GM20000 (cell line): ENCODE data around the gene CCDC146.
"Not testable (repeated sequence)": the region's sequence is repeated elsewhere in the genome, so short reads cannot be mapped to it uniquely, and the experiment has no call there.

Source experiments
- DNase-seq: peaks from one replicate; pipeline ENCODE4 v3.0.0; 2012; ENCODE audit warnings: low spot score

The CCDC146 gene, protein sequence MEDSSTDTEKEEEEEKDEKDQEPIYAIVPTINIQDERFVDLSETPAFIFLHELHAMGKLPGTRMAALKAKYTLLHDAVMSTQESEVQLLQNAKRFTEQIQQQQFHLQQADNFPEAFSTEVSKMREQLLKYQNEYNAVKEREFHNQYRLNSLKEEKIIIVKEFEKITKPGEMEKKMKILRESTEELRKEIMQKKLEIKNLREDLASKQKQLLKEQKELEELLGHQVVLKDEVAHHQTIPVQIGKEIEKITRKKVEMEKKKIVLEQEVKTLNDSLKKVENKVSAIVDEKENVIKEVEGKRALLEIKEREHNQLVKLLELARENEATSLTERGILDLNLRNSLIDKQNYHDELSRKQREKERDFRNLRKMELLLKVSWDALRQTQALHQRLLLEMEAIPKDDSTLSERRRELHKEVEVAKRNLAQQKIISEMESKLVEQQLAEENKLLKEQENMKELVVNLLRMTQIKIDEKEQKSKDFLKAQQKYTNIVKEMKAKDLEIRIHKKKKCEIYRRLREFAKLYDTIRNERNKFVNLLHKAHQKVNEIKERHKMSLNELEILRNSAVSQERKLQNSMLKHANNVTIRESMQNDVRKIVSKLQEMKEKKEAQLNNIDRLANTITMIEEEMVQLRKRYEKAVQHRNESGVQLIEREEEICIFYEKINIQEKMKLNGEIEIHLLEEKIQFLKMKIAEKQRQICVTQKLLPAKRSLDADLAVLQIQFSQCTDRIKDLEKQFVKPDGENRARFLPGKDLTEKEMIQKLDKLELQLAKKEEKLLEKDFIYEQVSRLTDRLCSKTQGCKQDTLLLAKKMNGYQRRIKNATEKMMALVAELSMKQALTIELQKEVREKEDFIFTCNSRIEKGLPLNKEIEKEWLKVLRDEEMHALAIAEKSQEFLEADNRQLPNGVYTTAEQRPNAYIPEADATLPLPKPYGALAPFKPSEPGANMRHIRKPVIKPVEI

DNA sequence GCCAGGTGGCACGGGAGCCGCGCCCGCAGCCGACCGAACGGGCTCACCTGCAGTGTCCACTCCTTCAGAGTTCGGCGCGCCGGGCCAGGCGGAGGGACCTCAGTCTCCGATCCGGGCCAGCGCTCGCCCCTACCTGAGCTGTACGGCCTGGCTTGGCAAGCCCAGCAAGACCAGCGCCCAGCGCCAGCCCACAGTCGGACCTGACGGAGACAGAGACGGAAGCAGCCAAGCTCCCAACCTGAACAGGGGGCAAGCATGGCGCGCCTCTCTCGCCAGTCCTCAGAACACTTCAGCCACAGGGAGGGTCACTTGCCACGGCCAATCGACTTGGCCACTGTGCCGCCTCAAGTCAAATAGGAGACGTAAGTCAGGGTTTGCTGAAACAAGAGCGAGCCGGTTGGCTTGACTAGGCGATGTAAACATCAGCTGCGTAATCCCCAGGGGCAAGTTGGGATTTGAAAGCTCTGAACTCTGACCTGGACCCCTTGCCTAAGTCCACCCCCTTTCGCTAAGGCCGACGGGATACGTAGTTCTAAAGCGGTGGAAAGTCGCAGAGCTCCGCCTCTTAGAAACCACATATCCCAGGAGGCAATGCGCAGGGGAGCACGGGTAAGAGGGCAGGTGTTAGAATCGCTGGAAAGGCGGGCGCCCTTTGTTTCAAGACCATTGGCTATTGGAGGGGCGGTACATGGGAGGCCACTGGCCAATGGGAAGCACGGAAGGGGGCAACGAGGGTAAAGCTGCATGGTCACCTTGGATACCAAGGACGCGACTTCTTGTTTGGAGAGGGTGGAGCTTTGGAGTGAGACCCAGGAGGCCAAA, at the start of gene CCDC146:
TSS of gene CCDC146 (plus strand) at position 756 of the 822 bp plus-strand sequence. CDS start 45,054 bp downstream, outside the sequence.
- peak; percentile 89 for DNase-seq

DNA sequence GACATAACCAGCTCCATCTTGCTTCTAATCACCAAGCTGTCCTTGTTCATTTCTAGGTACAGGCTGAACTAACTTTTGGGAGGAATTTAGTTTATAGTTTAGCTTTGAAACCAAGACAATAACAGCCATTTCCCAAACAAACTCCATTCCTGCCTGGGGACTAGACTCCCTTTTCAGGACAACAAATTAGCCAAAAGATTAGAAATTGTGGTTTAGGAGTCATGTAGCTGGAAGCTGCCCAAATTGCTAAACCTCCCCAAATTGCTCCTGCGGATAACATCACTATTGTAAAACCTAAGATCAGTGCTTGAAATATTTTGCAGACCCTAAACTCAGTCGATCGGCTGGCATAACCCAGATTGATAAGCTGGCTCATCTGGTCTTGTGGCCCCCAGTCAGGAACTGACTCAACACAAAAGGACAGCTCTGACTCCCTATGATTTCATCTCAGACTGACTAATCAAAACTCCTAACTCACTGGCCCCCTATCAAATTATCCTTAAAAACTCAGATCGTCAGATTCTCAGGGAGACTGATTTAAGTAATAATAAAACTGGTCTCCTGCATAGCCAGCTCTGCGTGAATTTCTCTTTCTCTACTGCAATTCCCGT, 47.5 kb upstream of the CCDC146 start:
- DNase-seq: not testable (repeated sequence)

DNA sequence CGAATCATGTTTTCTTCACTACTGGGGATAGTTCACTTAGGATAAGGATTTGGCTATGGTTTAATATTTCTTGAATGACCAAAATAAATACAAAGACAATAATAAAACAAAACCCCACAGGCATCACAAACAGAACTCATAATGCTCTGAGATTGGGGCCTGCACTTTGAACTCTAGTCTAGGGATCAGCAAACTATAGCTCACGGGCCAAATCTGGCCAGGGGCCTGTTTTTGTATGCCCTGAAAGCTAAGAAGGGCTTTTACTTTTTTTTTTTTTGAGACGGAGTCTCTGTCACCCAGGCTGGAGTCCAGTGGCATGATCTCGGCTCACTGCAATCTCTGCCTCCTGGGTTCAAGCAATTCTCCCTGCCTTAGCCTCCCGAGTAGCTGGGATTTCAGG, 45.4 kb upstream of the CCDC146 start:
- DNase-seq: not testable (repeated sequence)

DNA sequence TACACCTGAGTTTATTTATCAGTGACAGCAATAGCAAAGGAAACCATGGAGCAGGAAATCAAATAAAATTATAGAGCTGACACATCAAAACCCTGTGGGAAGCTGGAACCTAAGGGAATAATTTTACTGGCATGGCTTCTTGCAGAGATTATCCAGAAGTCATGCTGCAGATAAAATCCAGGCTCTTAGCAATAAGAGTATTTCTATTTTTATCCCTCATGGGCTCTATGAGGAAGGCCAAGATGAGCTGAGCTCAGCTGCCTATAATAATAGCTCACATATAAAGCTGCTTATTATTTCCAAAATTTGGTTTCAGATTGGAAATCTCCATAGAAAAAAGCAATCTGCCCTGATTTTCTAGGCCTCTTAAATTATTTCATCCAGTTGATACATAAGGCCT, 43.3 kb upstream of the CCDC146 start:
- DNase-seq: not testable (repeated sequence)

DNA sequence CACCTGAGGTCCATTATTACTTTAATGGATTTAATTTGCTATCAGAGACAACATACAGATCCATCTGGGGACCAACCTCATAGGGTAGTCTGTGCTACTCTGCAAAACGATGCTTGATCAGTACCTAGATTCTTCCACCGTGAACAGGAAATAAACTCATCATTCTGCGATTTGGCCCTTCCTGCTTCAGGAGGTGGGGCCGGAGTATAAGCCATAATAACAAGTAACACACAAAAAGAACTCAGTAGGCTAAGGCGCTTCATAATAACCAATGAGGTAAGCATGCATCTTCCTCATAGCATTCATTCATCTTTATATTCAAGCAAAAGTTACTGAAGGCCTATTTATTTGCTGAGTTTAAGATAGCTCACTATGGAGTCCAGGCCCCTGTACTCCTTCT, 42.8 kb upstream of the CCDC146 start:
- not testable (repeated sequence) for DNase-seq

DNA sequence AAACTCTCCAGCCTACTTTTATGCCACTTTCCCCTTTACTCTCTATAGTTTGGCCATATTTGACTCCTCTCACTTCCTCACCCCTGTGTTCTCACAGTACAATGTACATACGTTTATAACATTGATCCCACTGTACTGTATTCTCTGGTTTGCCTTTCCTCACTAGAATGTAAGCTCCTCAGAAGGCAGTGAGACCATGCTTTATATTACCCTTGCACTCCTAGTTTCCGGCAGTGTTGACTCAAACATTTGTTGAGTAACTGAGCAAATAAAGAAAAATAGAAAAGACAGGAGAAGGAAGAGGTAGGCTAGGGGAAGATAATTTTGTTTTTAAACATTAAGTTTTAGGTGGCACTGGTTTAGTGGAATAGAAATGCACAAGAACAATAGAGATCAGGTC, 42.2 kb upstream of the CCDC146 start:
- not testable (repeated sequence) for DNase-seq

DNA sequence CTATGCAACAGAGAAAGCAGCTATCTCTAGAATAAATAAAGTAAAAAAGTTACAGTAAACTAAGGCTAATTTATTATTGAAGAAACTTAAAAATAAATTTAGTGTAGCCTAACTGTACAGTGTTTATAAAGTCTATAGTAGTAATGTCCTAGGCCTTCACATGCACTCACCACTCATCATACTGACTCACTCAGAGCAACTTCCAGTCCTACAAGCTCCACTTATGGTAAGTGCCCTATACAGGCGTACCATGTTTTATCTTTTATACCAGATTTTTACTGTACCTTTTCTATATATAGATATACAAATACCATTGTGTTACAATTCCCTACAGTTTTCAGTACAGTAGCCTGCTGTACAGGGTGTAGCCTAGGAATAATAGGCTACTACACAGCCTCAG, 40.2 kb upstream of the CCDC146 start:
- DNase-seq: not testable (repeated sequence)

DNA sequence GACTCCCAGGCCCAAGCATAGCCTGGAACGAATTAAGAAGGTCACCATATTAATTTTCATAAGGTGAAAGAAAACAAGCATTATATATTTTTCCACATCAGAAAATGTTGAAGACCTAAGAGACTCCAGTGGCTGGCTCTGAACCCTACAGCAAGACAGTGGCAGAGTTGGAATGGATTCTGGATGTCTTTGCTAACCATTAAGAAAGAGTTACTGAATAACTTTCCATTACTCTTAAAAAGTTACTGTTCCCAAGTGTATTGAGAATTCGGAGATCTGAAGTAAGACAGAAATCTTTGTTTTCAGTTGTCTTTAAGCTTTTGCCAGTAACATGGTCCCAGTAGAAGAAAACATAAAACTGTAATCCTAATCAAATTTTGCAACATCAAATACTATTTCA, 30.1 kb upstream of the CCDC146 start:
- DNase-seq: not testable (repeated sequence)

DNA sequence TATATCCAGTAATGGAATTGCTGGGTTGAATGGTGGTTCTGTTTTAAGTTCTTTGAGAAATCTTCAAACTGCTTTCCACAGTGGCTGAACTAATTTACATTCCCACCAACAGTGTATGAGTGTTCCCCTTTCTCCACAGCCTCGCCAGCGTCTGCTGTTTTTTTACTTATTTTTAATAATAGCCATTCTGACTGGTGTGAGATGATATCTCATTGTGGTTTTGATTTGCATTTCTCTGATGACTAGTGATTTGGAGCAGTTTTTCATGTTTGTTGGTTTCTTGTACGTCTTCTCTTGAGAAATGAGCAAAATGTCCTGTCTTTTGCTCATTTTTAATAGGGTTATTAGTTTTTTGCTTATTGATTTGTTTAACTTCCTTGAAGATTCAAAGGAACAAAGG, 21.9 kb upstream of the CCDC146 start:
- not testable (repeated sequence) for DNase-seq

DNA sequence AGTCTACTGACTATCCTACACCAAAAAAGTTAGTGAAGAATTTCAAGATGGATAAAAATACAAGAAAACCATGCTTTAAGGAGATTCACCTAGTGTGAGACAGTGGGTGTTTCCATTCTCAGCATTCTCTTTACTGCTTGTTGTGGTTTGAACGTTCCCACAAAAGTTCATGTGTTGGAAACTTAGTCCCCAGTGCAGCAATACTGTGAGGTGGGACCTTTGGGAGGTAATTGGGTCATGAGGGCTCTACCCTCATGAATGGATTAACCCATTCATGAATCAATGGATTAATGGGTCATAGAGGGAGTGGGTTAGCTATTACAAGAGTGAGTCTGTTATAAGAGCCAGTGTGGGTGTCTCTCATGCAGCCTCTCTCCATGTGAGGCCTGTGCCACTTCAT, 21.2 kb upstream of the CCDC146 start:
- DNase-seq: not testable (repeated sequence)

DNA sequence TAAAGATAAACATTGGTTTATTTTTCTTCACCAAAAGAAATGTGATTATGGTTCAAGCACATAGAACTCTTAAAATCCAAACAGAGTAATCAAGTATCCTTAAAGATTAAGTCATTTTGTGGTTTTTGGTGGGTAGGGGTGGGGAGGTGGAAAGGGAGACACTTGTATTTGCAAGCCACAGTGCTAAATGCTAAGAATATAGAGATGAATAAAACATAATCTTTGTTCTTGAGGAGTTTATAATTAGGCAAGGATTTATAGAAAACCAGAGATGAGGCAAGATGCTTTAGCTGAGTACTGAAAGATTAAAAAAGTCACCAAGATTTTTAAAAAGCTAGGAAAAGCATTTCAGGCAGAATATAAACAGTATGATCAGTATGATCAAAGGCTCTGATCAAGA, 19.7 kb upstream of the CCDC146 start:
- DNase-seq: not testable (repeated sequence)

DNA sequence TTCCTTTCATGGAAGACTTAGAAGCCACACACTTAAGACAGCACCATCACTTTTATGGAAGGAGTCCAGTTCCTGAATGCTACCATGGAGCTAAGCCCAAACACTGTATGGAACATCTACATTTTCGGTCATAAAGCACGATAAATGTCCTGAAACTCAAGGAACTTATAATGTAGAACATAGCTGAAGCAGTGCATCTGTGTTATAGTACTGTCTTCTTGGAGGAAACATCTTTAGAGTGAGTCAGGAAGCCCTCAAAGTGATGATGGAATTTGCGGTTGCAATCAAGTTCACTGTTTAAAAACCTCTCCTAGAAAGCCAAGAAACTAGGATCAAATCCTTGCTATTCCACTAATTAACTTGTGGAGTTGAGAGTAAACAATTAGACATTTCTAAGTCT, 16.5 kb upstream of the CCDC146 start:
- not testable (repeated sequence) for DNase-seq

DNA sequence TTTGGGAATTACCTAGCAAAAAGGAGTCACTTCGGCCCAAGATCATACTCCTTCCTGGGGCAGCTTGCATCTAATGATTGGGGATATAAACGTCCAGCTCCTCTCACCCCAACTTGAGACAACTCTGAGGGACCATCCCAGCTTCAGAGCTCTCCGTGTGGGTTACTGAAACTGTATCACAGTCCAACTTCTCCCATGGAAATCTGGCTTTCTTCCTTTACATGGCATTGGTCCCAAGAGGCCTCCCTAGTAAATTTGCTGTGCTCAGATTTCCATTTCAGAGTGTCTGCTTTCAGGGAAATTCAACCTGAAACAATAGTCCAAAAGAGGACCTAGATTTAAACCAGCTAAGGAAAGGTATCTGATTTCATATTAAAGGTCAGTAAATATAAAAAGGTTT, 14.8 kb upstream of the CCDC146 start:
- not testable (repeated sequence) for DNase-seq

DNA sequence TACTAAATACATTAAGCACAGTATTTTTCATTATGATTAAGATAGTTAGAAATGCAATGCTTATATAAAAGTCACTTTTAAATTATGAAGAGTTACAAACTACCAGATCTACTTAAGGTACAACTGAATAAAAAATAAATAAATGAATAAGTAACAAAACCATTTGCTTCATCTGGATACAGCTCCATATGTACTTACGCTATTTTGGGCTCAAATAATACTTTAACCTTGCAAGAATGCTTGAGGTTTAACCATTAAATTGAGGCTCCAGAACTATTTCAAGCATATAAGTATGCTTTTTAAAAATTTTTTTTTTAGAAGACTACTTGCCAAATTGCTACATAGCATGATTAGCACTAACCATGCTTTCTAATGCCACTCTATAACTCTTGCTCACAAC, 14.1 kb upstream of the CCDC146 start:
- not testable (repeated sequence) for DNase-seq

DNA sequence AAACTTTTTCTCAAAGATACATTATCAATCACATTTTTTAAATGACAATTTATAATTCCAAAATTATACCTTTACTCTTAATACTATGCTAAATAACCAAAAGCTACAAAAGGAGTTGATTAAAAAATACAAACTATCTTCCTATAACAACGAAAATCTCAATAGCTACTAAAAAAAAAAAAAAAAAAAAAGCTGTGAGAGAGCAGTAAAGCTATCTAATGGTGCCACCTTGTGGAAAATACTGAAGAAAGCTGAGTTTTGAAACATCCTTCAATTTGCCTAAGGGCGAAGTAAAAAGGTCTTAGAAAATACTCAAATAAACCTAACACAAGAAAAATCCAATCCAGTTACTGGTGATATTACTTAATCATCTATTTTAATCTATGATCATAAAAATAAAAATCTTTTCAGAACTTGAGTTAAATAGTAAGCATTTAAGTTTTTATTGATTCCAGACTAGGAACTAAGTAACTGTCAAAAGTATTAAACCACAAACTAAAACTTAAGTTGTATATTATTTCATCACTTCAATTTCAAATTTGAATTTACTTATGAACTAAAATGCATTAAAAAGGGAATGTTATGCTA, 9.6 kb upstream of the CCDC146 start:
- DNase-seq: not testable (repeated sequence)

DNA sequence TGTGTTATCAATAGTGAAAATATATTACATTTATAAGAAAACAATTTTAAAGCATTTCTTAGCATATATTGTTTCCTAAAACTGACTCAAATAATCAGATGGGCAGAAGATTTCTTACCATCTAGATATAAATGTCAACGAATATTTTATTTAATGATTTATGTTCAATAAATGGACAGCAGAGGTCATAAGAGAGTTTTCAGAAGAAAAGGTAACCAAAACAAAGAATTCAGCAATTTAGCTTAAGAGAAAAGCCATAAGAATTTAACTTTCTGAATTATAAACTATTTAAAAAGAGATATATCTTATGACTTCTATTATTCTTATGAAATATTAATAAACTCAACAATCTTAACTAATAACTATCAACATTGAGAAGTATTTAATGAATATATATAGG, 3.1 kb downstream of the CCDC146 start:
- not testable (repeated sequence) for DNase-seq

DNA sequence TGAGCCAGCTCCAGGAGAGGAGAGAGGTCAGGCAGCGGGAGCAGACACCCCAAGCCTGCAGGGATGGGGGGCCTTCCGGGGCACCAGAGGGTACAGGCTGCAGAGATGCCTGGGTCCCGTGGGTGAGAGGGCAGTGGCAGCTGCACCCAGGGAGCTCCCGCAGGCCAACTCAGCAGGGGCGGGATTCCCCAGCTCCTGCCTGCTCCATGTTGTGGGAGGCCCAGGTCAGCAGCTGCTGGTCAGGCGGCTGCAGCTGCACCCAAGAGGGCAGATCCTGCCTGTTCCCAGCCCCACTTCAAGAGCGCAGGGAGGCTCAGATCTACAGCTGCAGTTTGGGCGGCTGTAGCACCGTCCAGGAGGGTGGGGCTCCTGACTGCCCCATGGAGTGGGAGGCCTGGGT, 4.6 kb downstream of the CCDC146 start:
- not testable (repeated sequence) for DNase-seq

DNA sequence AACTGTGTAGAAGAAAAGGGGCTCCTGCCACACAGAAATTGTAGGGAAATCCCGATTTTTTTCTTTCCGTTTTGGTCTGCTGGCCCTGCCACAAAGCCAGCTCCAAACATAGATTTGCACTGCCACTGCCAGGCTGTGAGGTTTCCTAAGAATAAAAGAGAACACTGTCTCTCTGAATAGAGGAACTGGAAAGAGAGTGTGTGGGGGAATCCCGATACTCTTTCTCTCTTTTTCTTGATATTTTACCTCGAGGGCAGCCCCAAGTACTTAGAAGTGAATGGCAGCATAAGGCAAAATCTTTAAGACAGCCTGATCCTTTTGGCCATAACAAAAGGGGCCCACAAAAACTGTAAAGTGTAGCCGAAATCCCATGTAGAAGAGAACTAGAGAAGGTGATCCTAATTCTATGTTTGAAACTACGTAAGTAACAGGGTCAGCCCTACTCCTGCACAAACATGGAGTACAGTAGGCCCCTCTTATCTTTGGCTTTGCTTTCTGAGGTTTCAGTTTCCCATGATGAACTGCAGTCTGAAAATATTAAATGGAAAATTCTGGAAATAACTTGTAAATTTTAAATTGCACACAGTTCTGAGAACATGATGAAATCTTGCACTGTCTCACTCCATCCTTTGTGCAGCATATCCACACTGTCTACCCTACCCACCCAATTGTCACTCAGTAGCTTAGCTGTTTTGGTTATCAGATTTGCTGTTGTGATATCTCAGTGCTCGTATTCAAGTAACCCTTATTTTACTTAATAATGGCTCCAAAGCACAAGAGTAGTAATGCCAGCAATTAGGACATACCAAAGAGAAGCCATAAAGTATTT, 6.4 kb downstream of the CCDC146 start:
- DNase-seq: peak; percentile 11

DNA sequence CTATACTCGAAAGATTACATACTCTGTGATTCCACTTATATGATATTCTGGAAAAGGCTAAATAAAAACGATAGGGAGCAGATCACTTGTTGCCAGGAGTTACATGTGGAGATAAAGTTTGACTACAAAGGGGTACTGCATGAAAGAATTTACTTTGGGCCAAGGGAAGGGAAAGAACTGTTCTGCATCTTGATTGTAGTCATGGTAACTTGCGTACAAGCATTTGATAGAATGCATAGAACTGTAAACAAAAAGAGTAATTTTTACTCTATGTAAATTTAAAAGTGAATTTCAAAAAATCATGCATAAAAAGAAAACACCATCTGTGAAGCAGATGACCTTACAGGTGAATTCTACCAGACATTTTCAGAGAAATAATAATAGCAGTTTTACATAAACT, 9.4 kb downstream of the CCDC146 start:
- not testable (repeated sequence) for DNase-seq

DNA sequence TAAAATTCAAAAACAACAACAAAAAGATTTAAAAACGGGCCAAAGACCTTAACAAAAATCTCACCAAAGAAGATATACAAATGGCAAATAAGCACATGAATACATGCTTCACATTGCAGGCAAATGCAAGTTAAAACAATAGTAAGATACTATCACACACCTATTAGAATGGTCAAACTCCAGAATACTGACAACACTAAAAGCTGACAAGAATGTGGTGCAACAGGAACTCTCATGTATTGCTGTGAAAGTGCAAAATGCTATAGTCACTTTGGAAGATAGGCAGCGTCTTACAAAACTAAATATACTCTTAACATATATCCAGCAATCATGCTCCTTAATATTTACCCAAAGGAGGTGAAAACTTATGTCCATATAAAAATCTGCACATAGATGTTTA, 16.3 kb downstream of the CCDC146 start:
- not testable (repeated sequence) for DNase-seq
